ENCODE data around the gene MEGF9.

MEGF9 gene

GRCh38 chr9:120740132-120740531 is 25.9 kb upstream of the MEGF9 start:
- Histone ChIP-seq H3K4me3 (ENCODE audit: insufficient read depth, low read length, poor library complexity, severe bottlenecking) (no peak overlapping the region), H2AFZ (ENCODE audit: low read depth, low read length, severe bottlenecking) (no peak overlapping the region), H3K27me3 (ENCODE audit: low read length) (no peaks in the 10 kb centered on the region), H3K9ac (ENCODE audit: low read length) (no peak overlapping the region), H4K20me1 (ENCODE audit: low read depth, low read length) (no peaks in the 10 kb centered on the region), H3F3A (ENCODE audit: insufficient read depth) (no peaks in the 10 kb centered on the region; the same call in 1 of the 2 replicates), H3K4me2 (ENCODE audit: low read depth, low read length, poor library complexity, severe bottlenecking) (no peak overlapping the region), H3K9me2 (replicated peaks; ENCODE audit: insufficient read depth, low read length) (no peaks in the 10 kb centered on the region), H3K9me3 (ENCODE audit: insufficient read depth, low read length) (no peaks in the 10 kb centered on the region), H3K27ac (ENCODE audit: low read depth, low read length) (no peak overlapping the region), H3K79me2 (ENCODE audit: insufficient read depth, low read length) (no peaks in the 10 kb centered on the region), H3K36me3 (ENCODE audit: low read length) (no peaks in the 10 kb centered on the region)
- no peak for TF ChIP-seq EZH2phosphoT487 (conservative IDR thresholded peaks at IDR 0.05; ENCODE audit: low read length)
- no peak for TF ChIP-seq CTCF (IDR thresholded peaks at IDR 0.05; ENCODE audit: insufficient read depth, low read length, poor library complexity, severe bottlenecking)

- Histone ChIP-seq H3K9ac (ENCODE audit: low read length) (no peak overlapping the region), H3F3A (ENCODE audit: insufficient read depth) (no peaks in the 10 kb centered on the region; the same call in 1 of the 2 replicates), H3K36me3 (ENCODE audit: low read length) (no peaks in the 10 kb centered on the region), H3K79me2 (ENCODE audit: insufficient read depth, low read length) (no peaks in the 10 kb centered on the region), H3K27ac (ENCODE audit: low read depth, low read length) (no peak overlapping the region), H3K9me3 (ENCODE audit: insufficient read depth, low read length) (no peaks in the 10 kb centered on the region), H3K4me2 (ENCODE audit: low read depth, low read length, poor library complexity, severe bottlenecking) (no peak overlapping the region), H3K9me2 (replicated peaks; ENCODE audit: insufficient read depth, low read length) (no peaks in the 10 kb centered on the region), H3K27me3 (ENCODE audit: low read length) (no peaks in the 10 kb centered on the region), H2AFZ (ENCODE audit: low read depth, low read length, severe bottlenecking) (no peak overlapping the region), H4K20me1 (ENCODE audit: low read depth, low read length) (no peaks in the 10 kb centered on the region), H3K4me3 (ENCODE audit: insufficient read depth, low read length, poor library complexity, severe bottlenecking) (no peak overlapping the region)
- TF ChIP-seq EZH2phosphoT487 (conservative IDR thresholded peaks at IDR 0.05; ENCODE audit: low read length) (no peak), CTCF (IDR thresholded peaks at IDR 0.05; ENCODE audit: insufficient read depth, low read length, poor library complexity, severe bottlenecking) (no peak)
These were observed 23.3 kb upstream of the MEGF9 start for GRCh38 chr9:120737416-120738165.

GRCh38 chr9:120736881-120737280 is 22.6 kb upstream of the MEGF9 start:
- no peaks in the 10 kb centered on the region; the same call in 1 of the 2 replicates for H3F3A ChIP-seq (ENCODE audit: insufficient read depth)
- H3K36me3 ChIP-seq (ENCODE audit: low read length), result no peaks in the 10 kb centered on the region
- H3K27me3 ChIP-seq (ENCODE audit: low read length), result no peaks in the 10 kb centered on the region
- H3K79me2 ChIP-seq (ENCODE audit: insufficient read depth, low read length), result no peaks in the 10 kb centered on the region
- H3K9me2 ChIP-seq (replicated peaks; ENCODE audit: insufficient read depth, low read length), result no peaks in the 10 kb centered on the region
- H3K9me3 ChIP-seq (ENCODE audit: insufficient read depth, low read length), result no peaks in the 10 kb centered on the region
- H3K4me3 ChIP-seq (ENCODE audit: insufficient read depth, low read length, poor library complexity, severe bottlenecking), result no peak overlapping the region
- H4K20me1 ChIP-seq (ENCODE audit: low read depth, low read length), result no peaks in the 10 kb centered on the region
- no peak overlapping the region for H3K27ac ChIP-seq (ENCODE audit: low read depth, low read length)
- H2AFZ ChIP-seq (ENCODE audit: low read depth, low read length, severe bottlenecking), result no peak overlapping the region
- H3K4me2 ChIP-seq (ENCODE audit: low read depth, low read length, poor library complexity, severe bottlenecking), result no peak overlapping the region
- TF ChIP-seq CTCF (IDR thresholded peaks at IDR 0.05; ENCODE audit: insufficient read depth, low read length, poor library complexity, severe bottlenecking), result no peak
- TF ChIP-seq EZH2phosphoT487 (conservative IDR thresholded peaks at IDR 0.05; ENCODE audit: low read length), result no peak
- no peak overlapping the region for H3K9ac ChIP-seq (ENCODE audit: low read length)

Measured in SU-DHL-6 (cell line).